ENCODE results near the gene EDEM1. TPM values are rescaled to one million over a fixed set of nuclear protein-coding genes. Genes with fewer than 3 reads are reported as not detected.
A peak's percentile ranks its signal among the peaks of the same experiment; 100 is the strongest.

Gene EDEM1
- total and polyA plus RNA-seq, 2 experiments from 2014 or later, result 17.3 to 24.3 TPM

DNA sequence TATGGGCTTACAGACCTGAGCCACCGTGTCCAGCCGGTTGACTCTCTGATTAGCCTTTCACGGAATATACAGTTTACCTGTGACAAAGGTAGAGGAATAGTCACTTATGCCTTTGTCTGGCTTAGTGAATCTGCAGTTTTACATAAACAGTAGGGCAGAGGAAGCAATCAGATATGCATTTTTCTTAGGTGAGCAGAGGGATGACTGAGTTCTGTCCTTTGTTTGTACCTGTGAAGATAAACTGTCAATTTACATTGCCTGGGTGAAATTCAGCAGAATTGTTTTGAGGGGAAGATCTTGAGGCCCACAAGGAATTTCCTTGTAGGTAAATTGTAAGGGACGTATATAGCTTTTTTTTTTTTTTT is 10.8 kb downstream of the EDEM1 start:
- Histone ChIP-seq H3K4me1 (ENCODE audit: insufficient read depth) (peaks cover 66% of the 10 kb centered on the region), H3K27me3 (replicated peaks; ENCODE audit: insufficient read depth) (no peaks in the 10 kb centered on the region), H3K79me2 (ENCODE audit: insufficient read depth) (peaks cover 80% of the 10 kb centered on the region), H2AFZ (no peak overlapping the region), H3K4me3 (no peak overlapping the region), H3K4me2 (ENCODE audit: unreplicated experiment) (peak overlapping the region; percentile 60), H4K20me1 (ENCODE audit: insufficient read depth) (no peaks in the 10 kb centered on the region), H3K27ac (peak overlapping the region; percentile 89), H3K9ac (peak overlapping the region; percentile 70; the same call in 1 of the 2 replicates), H3K9me2 (ENCODE audit: insufficient read depth) (no peaks in the 10 kb centered on the region), H3F3A (ENCODE audit: insufficient read depth) (peaks cover 64% of the 10 kb centered on the region), H3K9me3 (ENCODE audit: low read depth) (no peaks in the 10 kb centered on the region), H3K36me3 (ENCODE audit: low read depth) (peaks cover 18% of the 10 kb centered on the region)
- TF ChIP-seq EZH2 (IDR thresholded peaks at IDR 0.05; ENCODE audit: insufficient read depth, poor library complexity, severe bottlenecking) (no peak), EZH2phosphoT487 (IDR thresholded peaks at IDR 0.05; ENCODE audit: insufficient read depth, low read depth) (no peak)
- DNase-seq, result no peak
- 86 to 92% methylated on average over 4 of the region's 4 CpGs for WGBS, 2 experiments (ENCODE audit: low coverage in 1 of 2, low lambda C conversion rate in 2 of 2, missing lambda C conversion rate in 2 of 2)
- in situ Hi-C loops (cut with MboI), result no loop called here

DNA sequence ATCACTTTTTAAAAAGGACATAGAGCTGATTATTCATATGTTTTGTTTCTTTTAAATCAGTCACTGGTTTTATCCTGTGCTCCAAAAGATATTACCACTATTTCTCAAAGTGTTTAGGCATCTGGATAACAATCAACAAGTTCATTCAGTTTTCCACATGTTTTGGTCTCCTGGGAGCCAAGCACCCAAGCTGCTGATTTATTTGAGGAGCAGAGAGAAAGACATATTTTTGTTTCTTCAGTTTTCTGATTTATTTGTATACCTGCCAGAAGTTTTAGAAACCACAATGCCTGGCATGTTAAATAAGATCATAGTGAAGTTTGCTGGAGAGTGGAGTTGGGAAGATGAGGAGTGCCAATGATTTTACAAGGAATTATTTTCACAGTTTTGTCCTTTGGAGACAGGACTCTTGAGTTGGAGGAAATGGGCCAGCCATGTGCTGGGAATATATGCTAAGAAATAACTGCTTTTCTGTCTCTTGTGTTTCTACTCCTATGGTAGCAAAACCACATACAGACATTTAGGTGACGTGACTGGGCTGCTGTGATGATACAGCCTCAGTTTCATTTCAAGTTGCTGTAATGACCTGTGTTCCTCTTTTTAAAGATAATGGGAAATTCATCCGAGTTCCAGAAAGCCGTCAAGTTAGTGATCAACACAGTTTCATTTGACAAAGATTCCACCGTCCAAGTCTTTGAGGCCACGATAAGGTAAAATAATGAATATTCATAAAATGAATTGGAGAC is 11.7 kb downstream of the EDEM1 start:
- peaks cover 79% of the 10 kb centered on the region for H3K79me2 ChIP-seq (ENCODE audit: insufficient read depth)
- no peaks in the 10 kb centered on the region for H4K20me1 ChIP-seq (ENCODE audit: insufficient read depth)
- peak overlapping the region; percentile 89; the same call in 1 of the 2 replicates for H3K27ac ChIP-seq
- H3K9me2 ChIP-seq (ENCODE audit: insufficient read depth), result no peaks in the 10 kb centered on the region
- no peak for TF ChIP-seq EZH2phosphoT487 (IDR thresholded peaks at IDR 0.05; ENCODE audit: insufficient read depth, low read depth)
- no peak for DNase-seq
- H3K4me1 ChIP-seq (ENCODE audit: insufficient read depth), result peaks cover 63% of the 10 kb centered on the region
- in situ Hi-C loops (cut with MboI), result no loop called here
- H3K4me3 ChIP-seq, result no peak overlapping the region
- H3F3A ChIP-seq (ENCODE audit: insufficient read depth), result peaks cover 59% of the 10 kb centered on the region
- no peaks in the 10 kb centered on the region for H3K9me3 ChIP-seq (ENCODE audit: low read depth)
- no peak overlapping the region; the same call in 1 of the 2 replicates for H3K9ac ChIP-seq
- H3K36me3 ChIP-seq (ENCODE audit: low read depth), result peaks cover 25% of the 10 kb centered on the region
- 80 to 83% methylated on average over 5 of the region's 5 CpGs for WGBS, 2 experiments (ENCODE audit: low coverage in 1 of 2, low lambda C conversion rate in 2 of 2, missing lambda C conversion rate in 2 of 2)
- no peak overlapping the region for H2AFZ ChIP-seq
- H3K27me3 ChIP-seq (replicated peaks; ENCODE audit: insufficient read depth), result no peaks in the 10 kb centered on the region
- no peak overlapping the region for H3K4me2 ChIP-seq (ENCODE audit: unreplicated experiment)

DNA sequence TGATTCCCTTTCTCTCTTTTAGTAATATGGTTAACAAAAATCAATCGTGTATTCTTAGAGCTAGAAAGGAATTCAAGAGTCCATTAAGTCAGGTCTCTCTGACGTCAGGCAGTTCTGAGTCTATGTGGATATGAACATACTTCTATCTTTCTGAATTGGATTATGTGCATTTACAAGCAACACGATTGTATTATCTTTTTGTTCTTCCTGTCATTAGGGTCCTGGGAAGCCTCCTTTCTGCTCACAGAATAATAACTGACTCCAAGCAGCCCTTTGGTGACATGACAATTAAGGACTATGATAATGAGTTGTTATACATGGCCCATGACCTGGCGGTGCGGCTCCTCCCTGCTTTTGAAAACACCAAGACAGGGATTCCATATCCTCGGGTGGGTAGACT is 14.0 kb downstream of the EDEM1 start:
- in situ Hi-C loops (cut with MboI), result no loop called here
- no peak for TF ChIP-seq EZH2phosphoT487 (IDR thresholded peaks at IDR 0.05; ENCODE audit: insufficient read depth, low read depth)
- no peak for TF ChIP-seq EZH2 (IDR thresholded peaks at IDR 0.05; ENCODE audit: insufficient read depth, poor library complexity, severe bottlenecking)
- Histone ChIP-seq H3K27me3 (replicated peaks; ENCODE audit: insufficient read depth) (no peaks in the 10 kb centered on the region), H3K9me2 (ENCODE audit: insufficient read depth) (no peaks in the 10 kb centered on the region), H3K36me3 (ENCODE audit: low read depth) (peaks cover 43% of the 10 kb centered on the region), H3K79me2 (ENCODE audit: insufficient read depth) (peaks cover 64% of the 10 kb centered on the region), H3K9me3 (ENCODE audit: low read depth) (no peaks in the 10 kb centered on the region), H2AFZ (no peak overlapping the region), H3F3A (ENCODE audit: insufficient read depth) (peaks cover 46% of the 10 kb centered on the region), H3K4me1 (ENCODE audit: insufficient read depth) (peaks cover 49% of the 10 kb centered on the region), H3K4me3 (no peak overlapping the region), H4K20me1 (ENCODE audit: insufficient read depth) (no peaks in the 10 kb centered on the region), H3K9ac (no peak overlapping the region), H3K27ac (no peak overlapping the region), H3K4me2 (ENCODE audit: unreplicated experiment) (no peak overlapping the region)
- WGBS, 2 experiments (ENCODE audit: low coverage in 1 of 2, low lambda C conversion rate in 2 of 2, missing lambda C conversion rate in 2 of 2), result 97 to 98% methylated on average over 6 of the region's 6 CpGs
- no peak for DNase-seq

DNA sequence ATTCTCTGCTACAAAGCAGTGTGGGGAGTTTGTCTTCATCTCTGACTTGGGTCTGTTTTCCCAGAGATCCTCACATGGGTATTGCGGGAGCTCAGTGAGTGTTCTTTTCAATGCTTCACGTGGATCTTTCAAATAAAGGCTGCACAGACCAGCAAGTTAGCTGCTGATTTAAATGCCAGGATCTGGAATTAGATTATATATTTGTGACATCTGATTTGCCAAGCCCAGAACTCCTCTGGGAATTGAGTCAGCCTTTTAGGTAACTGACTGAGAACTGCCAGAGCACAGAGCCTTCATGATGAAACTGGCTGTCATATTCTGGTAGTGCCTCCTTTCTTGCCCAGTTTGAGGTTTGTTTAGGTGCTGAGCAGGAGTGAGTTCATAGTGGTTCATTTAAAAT is 14.7 kb downstream of the EDEM1 start:
- H3K36me3 ChIP-seq (ENCODE audit: low read depth), result peaks cover 50% of the 10 kb centered on the region
- no peak overlapping the region for H3K4me3 ChIP-seq
- no peaks in the 10 kb centered on the region for H3K9me2 ChIP-seq (ENCODE audit: insufficient read depth)
- H3K79me2 ChIP-seq (ENCODE audit: insufficient read depth), result peaks cover 61% of the 10 kb centered on the region
- 75 to 79% methylated on average over 2 of the region's 2 CpGs for WGBS, 2 experiments (ENCODE audit: low coverage in 1 of 2, low lambda C conversion rate in 2 of 2, missing lambda C conversion rate in 2 of 2)
- peak overlapping the region; percentile 44 for H3K27ac ChIP-seq
- no peaks in the 10 kb centered on the region for H3K27me3 ChIP-seq (replicated peaks; ENCODE audit: insufficient read depth)
- no peak overlapping the region for H3K4me2 ChIP-seq (ENCODE audit: unreplicated experiment)
- no peak overlapping the region for H2AFZ ChIP-seq
- in situ Hi-C loops (cut with MboI), result no loop called here
- no peak for TF ChIP-seq EZH2 (IDR thresholded peaks at IDR 0.05; ENCODE audit: insufficient read depth, poor library complexity, severe bottlenecking)
- TF ChIP-seq EZH2phosphoT487 (IDR thresholded peaks at IDR 0.05; ENCODE audit: insufficient read depth, low read depth), result no peak
- H4K20me1 ChIP-seq (ENCODE audit: insufficient read depth), result no peaks in the 10 kb centered on the region
- DNase-seq, result peak; percentile 75
- H3K9ac ChIP-seq, result peak overlapping the region; percentile 16; the same call in 1 of the 2 replicates
- no peaks in the 10 kb centered on the region for H3K9me3 ChIP-seq (ENCODE audit: low read depth)
- H3F3A ChIP-seq (ENCODE audit: insufficient read depth), result peaks cover 39% of the 10 kb centered on the region
- H3K4me1 ChIP-seq (ENCODE audit: insufficient read depth), result peaks cover 42% of the 10 kb centered on the region
